Stimulated activated naive CD8-positive, alpha-beta T cell treated with anti-CD3 and anti-CD28 coated beads, Interleukin-15, Interleukin-2, amounts not matched to agents 100 U/mL and 50 U/mL, for 24 hours (primary cell): ENCODE data around the gene MAPKAP1.

Experiments
- ATAC-seq: fragments of 150-1000 bp; cut with Tn5 transposase; one replicate; pipeline ENCODE4 v1.10.0; 2021
- DNase-seq: peaks from one replicate; pipeline ENCODE4 v3.0.0; 2021

The MAPKAP1 gene

DNA sequence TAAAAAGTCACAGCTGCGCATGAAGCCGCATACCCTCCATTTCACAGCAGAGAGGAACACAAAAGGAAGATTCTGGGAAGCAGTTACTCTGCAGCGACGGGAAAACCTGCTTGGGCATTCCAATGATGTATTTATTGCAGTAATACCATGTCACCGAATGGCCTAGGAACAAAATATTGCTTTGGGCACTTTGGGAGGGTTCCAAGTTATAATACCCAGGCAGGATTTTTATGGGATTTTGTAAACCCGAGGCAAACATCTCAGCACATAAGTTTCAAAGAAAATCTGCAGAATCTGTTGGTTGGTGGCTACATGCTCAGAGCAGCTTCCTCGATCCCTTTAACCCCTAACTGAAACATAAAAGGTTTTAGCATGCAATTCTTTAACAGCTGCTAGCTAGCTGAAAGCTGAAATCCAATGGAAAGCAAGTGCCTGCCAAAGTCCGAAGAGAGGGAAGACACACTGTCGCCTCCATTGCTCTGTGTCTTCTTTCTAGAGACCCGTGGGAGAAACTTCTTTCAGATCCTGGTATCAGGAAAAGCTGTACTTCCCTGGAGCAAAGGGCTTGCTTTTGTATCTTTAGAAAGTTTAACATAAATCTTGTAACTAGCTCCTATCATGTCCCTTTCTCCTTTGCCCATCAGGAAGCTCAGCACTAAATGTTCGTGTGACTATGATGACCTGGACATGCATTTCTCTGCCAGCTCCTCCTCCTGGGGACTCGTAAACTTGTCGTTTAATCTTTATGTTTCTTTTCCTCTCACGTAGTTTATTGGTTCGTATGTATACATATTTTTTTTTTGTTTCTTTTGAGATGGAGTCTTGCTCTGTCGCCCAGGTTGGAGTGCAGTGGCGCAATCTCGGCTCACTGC is 195.0 kb downstream of the MAPKAP1 start:
- ATAC-seq, result no peak

GRCh38 chr9:125510980-125511379 is 196.0 kb downstream of the MAPKAP1 start:
- ATAC-seq (no peak), DNase-seq (no peak)

More for the DNA sequence above, 195.0 kb downstream of the MAPKAP1 start:
- no peak for DNase-seq

DNA sequence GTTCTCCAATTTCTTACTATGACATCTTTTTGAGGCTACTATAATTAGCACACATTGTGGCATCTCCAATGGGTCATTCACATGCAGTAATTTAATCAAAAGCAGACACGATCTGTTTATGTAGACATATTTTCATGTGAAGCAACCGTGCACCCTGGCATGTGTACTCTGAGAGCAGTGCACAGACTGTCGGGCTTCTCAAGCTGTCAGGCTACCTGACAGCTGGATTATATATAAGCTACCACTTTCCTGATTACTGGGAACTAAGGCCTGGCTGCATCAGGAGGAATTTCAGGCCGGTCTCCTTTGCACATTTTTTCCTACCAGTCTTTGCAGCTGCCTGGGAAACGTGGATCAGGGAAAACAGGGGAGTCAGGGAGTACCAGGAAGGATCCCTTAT is 197.5 kb downstream of the MAPKAP1 start:
- DNase-seq, result no peak

GRCh38 chr9:125508249-125508648 is 198.8 kb downstream of the MAPKAP1 start:
- DNase-seq (no peak), ATAC-seq (no peak)

More for the DNA sequence above, 197.5 kb downstream of the MAPKAP1 start:
- no peak for ATAC-seq

- DNase-seq, result no peak
- no peak for ATAC-seq
Measured at GRCh38 chr9:125507226-125507625, 199.8 kb downstream of the MAPKAP1 start.

DNA sequence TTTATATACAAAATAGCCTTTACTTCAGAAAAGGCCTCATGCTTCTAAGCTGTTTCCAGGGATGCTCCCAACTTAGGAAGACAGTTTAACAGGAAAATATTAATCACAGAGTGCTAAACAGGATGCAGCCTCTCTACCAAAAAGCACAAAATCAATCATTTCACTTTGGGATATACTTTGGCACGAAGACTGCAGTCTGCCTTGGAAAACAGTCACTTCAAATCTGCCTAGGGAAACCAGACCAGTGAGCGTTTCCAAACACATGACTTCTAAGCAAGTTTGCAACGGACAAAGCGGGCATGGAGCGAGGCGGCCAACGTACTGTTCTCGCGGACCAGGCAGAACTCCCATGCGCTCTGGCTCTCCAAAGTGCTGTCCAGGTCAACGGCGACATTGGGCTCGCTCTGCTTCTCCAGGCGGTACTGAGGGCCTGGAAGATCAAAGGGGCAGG is 201.0 kb downstream of the MAPKAP1 start:
- DNase-seq (no peak), ATAC-seq (no peak)

- ATAC-seq (no peak), DNase-seq (no peak)
Measured at GRCh38 chr9:125504616-125505015, 202.4 kb downstream of the MAPKAP1 start.

GRCh38 chr9:125497906-125498305 is 209.1 kb downstream of the MAPKAP1 start:
- no peak for ATAC-seq

DNA sequence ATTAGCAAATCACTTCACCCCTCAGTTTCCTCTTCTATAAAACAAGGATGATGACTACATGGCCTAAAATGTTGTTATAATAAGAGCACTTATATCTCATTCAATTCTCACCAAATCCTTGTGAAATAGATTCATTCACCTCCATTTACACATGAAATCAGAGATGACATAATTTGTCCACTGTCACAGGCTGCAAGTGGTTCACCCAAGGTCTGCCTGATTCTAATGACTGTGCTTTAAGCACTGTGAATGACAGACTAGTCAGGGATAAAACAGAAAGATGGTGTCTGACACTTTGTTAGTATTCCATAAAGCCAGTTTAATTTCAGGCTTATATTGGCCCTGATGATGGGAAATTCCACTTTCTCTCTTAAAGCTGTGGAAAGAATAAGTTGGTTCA is 209.5 kb downstream of the MAPKAP1 start:
- DNase-seq (no peak), ATAC-seq (no peak)

More at GRCh38 chr9:125497906-125498305, 209.1 kb downstream of the MAPKAP1 start:
- no peak for DNase-seq

GRCh38 chr9:125496313-125496834 is 210.6 kb downstream of the MAPKAP1 start:
- ATAC-seq (no peak), DNase-seq (no peak)

DNA sequence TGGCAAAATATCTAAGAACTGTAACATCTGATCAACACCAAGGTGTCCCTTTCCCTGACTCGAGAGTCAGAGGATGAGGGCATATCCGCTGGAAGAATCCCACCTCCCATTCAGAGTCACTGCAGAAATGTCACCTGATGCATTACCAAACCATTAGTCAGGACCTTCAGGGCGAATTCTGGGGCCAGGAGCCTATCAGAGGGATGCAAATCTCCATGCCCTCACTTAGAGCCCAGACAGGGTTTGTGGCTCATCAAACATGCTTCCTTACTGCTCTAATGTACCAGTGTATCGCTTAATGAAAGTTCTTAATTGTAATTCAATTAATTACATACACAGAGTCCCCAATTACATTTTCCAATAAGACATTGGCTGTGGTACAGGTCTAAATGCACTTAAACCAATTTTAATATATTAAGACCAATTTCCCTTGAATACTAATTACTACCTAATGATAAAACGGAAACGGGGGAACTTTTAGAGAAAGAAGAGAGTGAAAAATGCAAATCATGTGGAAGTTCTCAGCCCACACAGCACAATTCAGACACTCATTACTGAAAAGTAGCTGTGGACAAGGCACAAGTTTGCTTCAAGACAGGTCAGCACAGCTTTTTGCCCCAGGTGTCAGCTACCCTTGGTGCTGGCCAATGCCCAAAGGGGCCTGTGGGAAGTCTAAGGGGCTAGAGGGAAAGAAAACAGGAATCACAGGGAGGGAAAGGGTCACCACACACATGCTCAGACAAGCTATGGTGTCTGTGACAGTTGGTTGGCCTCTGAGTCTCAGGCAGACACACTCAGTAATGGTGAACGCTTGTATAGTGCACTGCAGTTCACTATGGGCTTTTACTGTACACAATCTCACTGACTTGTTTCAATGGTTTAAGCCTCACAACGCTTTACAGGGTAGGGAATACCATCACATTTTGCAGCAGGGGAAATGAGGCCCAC is 211.6 kb downstream of the MAPKAP1 start:
- no peak for ATAC-seq
- no peak for DNase-seq

- DNase-seq (no peak), ATAC-seq (no peak)
Measured at GRCh38 chr9:125494653-125494915, 212.4 kb downstream of the MAPKAP1 start.

DNA sequence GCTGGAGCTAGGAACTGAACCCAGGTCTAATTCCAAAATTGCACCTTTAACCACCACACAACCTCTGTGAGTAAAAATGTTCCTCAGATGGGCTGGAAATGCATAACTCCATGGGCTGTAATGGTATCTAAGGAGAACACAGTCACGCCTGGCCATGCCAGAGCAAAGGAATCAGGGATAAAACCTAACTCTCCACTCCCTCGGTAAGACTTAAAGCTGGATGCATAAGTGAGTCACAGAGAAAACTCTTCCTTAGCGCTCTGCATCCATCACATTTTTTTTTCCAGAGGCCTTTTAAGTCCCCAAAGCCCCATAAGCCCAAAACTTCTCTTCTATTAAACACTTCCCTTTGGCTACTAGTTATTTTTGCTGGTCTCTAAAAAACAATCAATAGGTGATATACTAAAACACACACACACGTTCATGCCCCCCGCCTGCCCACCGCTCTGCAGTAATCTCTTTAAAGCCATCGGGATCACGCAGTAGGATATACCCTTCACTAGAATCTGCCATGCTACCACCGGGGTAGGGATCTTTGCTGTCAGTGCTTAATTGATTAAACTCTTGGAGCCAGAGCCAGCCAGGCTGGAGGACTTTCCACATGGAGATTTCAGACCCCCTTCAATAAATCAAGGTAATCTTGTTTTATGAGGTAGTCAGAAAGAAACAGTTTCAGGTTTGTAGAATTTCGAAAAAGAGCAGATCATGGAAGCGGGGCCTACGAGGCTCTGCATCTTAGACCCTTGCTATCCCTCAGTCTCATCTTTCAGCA is 212.9 kb downstream of the MAPKAP1 start:
- DNase-seq (no peak), ATAC-seq (no peak)

GRCh38 chr9:125493384-125493783 is 213.6 kb downstream of the MAPKAP1 start:
- no peak for ATAC-seq
- DNase-seq, result no peak

DNA sequence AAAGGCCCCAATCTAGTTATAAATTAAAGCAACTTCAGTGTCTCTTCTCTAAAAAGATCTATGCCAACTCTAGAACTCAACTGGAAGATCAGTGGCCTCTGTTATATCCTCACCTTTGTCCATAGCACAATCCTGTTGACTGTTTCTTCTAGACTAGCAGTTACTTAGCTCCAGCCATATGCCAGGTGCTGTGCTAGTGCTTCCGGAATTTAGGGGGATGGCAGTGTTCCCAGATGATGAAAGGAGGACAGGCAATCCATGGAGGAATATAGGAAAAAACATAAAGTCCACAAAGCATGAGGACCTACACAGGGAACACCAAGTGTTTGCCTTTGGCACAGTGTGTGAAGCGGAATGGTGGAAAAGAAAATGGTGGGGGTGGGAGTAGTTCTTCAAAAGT is 214.3 kb downstream of the MAPKAP1 start:
- DNase-seq (no peak), ATAC-seq (no peak)

GRCh38 chr9:125487842-125488241 is 219.2 kb downstream of the MAPKAP1 start:
- no peak for DNase-seq
- no peak for ATAC-seq

GRCh38 chr9:125486576-125486975 is 220.4 kb downstream of the MAPKAP1 start:
- DNase-seq, result no peak
- ATAC-seq, result no peak

DNA sequence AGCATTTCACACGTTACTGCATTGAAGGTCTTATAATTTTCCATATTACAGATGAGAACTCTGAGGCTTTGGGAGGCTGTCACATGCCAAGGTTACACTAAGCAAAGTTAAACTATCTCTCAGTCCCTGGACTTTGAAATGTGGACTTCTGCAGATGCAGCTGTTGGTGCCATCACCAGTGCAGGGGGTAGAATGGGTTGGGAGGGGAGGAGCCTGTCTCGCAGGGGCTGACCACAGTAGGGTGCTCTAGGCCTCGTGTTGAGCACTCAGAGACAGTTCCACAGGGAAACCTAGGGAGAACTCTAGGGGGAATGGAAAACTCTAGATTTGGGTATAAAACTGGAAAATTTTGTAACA is 220.9 kb downstream of the MAPKAP1 start:
- ATAC-seq, result no peak
- no peak for DNase-seq

DNA sequence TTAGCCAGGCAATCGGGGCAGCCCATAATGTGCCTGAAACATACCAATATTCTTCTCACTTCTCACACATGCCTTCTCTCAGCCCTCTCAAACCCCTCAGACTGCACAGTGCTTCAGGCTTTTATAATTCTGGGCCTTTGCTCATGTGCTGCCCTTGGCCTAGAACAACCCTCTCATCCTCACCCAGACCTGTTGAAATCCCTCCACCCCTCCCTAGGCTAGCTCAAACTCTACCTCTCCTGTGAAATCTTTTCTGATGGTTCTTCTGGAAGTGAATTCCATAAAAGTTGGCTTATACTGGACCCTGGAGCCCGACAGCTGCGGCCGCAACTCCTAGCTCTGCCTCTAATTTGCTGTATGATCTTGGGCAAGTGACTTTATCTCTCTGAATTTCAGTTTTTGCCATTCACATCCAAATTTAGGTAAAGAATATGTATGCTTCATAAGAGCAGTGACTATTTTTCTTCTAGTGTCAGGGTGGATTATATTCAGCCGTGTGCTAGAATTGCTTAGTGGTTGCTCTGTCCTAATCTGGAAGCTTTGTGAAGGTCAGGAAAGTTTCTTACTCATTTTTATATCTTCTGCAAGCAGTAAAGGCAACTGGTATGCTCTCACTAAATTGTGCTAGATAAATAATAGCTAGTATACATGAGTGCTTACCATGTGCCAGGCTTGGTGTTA is 221.4 kb downstream of the MAPKAP1 start:
- no peak for DNase-seq
- no peak for ATAC-seq

GRCh38 chr9:125484350-125485282 is 222.4 kb downstream of the MAPKAP1 start:
- DNase-seq (no peak), ATAC-seq (no peak)
